GM12865 (cell line): Measurements from ENCODE around the gene FRYL.

ENCODE experiments used
- DNase-seq: peaks from one replicate; pipeline ENCODE4 v3.0.0; 2010; ENCODE audit warnings: low read depth
- H3K4me3 ChIP-seq: 2 replicates; pipeline ENCODE4 v1.5.1; 2011; ENCODE audit warnings: mild to moderate bottlenecking, low read depth, low read length, control low read depth
- TF ChIP-seq, protein P1 (sequence below): IDR thresholded peaks from 2 replicates; pipeline ENCODE4 v1.5.1; 2011; ENCODE audit warnings: low read length, control low read depth, low read depth, inconsistent platforms; ENCODE audit not compliant: insufficient read depth; ENCODE audit errors: missing control alignments

Gene FRYL

DNA sequence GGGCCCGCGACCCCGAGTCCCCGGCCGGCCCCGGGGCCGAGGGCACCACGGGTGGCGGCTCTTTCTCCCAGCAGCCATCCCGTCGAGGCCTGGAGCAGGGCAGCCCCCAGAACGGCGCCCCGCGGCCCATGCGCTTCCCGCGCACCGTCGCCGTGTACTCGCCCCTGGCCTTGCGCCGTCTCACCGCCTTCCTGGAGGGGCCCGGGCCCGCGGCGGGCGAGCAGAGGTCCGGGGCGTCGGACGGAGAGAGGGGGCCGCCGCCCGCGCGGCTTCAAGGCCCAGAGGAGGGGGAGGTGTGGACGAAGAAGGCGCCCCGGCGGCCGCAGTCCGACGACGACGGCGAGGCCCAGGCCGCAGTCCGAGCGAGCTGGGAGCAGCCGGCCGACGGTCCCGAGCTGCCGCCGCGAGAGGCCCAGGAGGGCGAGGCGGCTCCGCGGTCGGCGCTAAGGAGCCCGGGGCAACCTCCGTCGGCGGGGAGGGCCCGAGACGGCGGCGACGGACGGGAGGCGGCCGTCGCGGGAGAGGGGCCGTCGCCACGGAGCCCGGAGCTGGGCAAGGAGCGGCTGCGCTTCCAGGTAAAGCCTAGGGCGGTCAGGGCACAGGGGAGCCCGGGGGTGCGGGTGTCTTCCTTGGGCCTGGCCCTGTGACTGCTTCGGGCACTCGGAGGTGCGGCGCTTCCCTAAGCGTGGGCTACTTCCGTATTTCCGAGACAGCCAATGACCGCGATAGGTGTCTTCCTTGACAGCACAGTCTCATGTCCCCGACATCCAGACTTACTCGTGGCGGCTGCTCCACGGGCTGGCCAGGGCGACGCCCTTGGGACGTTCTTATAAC lies 289.2 kb downstream of the FRYL start:
- DNase-seq: no peak
- TF ChIP-seq, protein P1, sequence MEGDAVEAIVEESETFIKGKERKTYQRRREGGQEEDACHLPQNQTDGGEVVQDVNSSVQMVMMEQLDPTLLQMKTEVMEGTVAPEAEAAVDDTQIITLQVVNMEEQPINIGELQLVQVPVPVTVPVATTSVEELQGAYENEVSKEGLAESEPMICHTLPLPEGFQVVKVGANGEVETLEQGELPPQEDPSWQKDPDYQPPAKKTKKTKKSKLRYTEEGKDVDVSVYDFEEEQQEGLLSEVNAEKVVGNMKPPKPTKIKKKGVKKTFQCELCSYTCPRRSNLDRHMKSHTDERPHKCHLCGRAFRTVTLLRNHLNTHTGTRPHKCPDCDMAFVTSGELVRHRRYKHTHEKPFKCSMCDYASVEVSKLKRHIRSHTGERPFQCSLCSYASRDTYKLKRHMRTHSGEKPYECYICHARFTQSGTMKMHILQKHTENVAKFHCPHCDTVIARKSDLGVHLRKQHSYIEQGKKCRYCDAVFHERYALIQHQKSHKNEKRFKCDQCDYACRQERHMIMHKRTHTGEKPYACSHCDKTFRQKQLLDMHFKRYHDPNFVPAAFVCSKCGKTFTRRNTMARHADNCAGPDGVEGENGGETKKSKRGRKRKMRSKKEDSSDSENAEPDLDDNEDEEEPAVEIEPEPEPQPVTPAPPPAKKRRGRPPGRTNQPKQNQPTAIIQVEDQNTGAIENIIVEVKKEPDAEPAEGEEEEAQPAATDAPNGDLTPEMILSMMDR: no peak
- no peak overlapping the region for H3K4me3 ChIP-seq

DNA sequence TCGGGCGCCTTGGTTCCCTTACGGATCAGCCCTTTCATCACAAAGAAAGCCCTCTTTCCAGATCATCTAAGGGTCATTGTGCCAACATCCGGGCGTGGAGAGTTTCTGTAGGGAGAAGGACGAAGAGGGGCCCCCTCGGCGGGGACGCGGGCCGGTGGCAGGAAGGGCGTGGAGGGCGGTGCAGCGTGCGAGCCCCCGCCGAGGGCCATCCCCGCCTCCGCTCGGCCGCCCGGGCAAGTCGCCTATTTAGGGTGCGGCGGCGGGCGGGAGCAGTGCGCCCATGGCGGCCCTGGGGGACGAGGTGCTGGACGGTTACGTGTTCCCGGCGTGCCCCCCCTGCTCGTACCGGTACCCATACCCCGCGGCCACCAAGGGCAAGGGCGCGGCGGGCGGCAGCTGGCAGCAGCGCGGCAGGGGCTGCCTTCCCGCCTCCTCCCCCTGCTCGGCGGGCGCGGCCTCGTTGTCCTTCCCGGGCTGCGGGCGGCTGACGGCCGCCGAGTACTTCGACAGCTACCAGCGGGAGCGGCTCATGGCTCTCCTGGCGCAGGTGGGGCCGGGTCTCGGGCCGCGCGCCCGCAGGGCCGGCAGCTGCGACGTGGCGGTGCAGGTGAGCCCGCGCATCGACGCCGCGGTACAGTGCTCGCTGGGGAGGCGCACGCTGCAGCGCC lies 289.9 kb downstream of the FRYL start, which contains the start of gene ZAR1:
Gene ZAR1, plus strand, starts transcription at position 241 of the 668 bp plus-strand sequence. Its CDS starts 40 bp downstream, at position 281.
- no peak for DNase-seq
- no peak within 1 kb of the TSS for H3K4me3 ChIP-seq
- TF ChIP-seq, protein P1: no peak

DNA sequence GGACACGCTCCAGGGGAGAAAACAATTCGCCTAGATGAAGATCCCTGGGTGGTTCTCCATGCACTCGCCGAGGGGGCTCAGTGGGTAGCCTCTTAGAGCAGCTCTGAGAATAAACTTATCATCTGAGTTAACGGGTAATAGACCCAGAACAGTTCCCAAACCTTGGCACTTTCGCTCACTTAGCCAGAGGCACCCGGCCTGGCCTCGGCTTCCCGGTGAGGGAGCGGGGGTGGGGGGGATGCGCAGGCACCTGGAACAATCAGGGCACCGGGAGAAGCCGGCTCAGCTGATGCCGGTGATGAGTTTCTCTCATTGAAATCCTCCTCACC lies 290.4 kb downstream of the FRYL start:
- TF ChIP-seq, protein P1: no peak
- no peak overlapping the region for H3K4me3 ChIP-seq
- no peak for DNase-seq

DNA sequence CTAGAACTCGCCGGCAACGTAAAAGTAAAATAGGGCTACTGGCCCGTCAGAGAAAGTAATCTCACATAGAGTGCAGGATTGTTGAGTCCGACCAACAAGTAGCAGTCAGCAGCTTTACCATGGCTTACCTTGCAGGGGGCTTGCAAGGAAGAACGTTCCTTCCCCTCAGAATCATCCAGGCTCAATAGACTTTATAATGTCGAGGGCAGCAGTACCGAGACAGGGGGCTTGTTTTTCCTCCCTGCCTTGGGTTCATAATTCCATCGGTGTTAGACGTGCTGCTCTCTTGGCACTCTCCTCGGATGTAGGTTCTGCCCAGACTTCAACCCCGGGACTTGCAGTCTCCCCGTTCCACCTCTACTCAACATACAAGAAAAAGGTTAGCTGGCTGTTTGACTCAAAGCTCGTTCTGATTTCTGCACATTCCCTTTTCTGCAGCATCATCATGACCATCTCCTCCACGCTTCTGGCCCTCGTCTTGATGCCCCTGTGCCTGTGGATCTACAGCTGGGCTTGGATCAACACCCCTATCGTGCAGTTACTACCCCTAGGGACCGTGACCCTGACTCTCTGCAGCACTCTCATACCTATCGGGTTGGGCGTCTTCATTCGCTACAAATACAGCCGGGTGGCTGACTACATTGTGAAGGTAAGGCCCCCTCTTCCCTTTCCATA lies 295.4 kb downstream of the FRYL start:
- no peak for DNase-seq
- H3K4me3 ChIP-seq: no peak overlapping the region
- TF ChIP-seq, protein P1: no peak

DNA sequence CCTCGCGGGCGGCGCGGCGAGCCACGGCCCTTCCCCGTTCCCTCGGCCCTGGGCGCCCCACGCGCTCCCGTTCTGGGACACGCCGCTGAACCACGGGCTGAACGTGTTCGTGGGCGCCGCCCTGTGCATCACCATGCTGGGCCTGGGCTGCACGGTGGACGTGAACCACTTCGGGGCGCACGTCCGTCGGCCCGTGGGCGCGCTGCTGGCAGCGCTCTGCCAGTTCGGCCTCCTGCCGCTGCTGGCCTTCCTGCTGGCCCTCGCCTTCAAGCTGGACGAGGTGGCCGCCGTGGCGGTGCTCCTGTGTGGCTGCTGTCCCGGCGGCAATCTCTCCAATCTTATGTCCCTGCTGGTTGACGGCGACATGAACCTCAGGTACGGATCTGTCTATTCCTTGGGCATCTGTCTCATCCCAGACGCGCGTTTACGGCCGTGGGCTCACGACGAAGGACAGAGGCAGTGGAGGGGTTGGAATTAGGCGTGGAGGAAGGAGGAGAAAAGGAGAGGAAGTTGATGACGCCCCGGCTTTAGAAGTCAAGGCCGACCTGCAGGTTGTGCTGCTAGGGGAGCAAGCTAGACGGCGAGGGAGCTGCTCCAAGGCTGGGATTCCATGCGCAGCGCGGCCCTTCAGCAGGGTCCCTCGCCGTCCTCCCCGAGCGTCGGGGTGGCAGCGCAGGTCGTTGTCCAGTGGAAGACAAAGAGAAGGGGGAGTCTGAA lies 296.1 kb downstream of the FRYL start:
- no peak overlapping the region for H3K4me3 ChIP-seq

More for the DNA sequence above, 296.1 kb downstream of the FRYL start:
- TF ChIP-seq, protein P1: no peak
- DNase-seq: no peak
